ENCODE measurements around the gene TIMP4. TPM values are rescaled to one million over a fixed set of nuclear protein-coding genes. Genes with fewer than 3 reads are reported as not detected.
A peak's percentile ranks its signal among the peaks of the same experiment; 100 is the strongest.

The TIMP4 gene
- polyA plus RNA-seq, 12 donors: 1.0 to 3.3 (median 1.8) TPM; not detected in 2

DNA sequence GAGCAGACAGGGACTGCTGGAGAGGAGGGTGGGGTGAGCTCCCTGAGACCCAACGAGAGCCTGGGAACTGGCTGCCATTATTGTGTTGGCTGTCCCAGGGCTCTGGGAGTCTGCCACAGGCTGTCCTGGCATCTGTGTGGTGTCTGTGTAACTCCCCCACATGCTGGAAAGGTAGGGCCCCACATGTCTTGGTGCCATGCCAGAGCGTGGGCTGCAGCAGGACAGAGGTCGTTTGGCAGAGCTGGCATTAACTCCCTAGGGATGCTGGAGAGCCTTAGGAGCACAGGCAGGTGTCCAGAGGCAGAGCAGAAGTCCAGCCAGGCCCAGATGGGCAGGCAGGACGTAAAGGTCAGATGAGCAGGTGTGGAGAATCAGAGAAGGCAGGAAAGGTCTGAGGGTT lies 9.7 kb downstream of the TIMP4 start:
- DNase-seq: no peak

DNA sequence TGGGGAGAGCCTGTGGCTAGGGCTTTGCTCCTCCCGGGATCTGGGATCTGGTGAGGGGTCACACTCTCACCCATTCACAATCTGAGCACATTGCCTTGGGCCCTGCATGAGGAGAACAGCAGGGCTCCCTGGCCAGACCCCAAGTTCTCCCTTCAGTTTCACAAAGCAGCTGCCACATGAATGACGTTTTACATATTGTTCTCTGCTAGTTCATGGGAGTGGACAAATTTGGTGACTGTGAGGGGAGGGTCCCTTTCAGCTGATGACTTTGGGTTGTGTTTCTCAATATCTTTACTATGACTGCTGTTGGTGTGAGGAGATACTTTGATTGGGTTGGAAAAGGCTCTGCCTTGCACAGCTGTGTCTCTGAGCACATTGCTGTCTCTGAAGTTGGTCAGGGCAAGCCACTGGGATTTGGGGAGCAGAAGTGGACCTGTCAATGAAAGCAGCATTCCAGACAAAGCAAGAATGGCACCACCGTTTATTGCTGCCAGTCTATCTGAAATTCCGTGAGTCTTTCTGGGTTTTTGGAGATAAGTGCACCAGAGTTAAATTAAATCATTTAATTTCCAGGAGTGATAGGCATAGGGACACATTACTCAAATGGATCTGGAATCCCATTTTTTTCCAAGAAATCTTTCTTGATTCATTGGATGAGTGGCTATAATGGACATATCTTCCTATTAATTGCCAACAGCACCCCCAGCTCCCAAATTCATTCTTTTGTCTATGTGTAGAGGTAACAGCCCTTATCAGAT lies 10.3 kb downstream of the TIMP4 start:
- no peak for DNase-seq

DNA sequence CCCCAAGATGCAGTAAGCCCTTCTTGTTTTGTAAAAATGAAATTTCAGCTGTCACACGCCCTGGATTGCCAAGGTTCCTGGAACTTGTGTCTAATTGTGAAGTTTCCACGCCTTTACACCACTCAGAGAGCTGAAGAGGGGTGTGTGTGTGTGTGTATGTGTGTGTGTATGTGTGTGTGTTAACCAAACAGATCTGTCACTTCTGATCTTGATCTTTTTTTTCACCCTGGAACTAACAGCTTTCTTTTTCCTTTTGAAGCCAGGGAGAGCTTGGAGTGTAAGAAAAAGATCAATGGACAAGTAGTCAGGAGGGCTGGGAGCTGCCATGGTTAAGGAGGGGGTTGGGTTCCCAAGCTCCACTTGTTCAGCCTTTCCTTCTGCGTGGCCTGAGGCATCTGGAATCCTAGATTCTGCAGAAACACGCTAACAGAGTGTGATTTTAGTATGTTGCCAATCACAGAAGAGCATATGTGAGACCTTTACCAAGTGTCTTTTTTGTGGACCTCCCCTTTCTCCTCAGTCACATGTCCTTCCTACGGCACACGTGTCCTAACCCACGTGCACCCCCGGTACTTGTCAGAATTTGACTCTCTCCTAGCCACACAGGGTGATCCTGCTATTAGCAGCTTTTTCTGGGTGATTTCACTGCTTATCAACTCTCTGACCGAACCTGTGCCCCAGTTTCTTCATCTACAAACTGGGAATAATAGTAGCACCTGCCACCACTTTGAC lies 11.5 kb downstream of the TIMP4 start:
- DNase-seq: no peak

- DNase-seq: peak; percentile 51
Measured at GRCh38 chr3:12143949-12144504, 14.7 kb downstream of the TIMP4 start.

GRCh38 chr3:12142476-12142875 lies 16.2 kb downstream of the TIMP4 start:
- peak; percentile 22 for DNase-seq

DNA sequence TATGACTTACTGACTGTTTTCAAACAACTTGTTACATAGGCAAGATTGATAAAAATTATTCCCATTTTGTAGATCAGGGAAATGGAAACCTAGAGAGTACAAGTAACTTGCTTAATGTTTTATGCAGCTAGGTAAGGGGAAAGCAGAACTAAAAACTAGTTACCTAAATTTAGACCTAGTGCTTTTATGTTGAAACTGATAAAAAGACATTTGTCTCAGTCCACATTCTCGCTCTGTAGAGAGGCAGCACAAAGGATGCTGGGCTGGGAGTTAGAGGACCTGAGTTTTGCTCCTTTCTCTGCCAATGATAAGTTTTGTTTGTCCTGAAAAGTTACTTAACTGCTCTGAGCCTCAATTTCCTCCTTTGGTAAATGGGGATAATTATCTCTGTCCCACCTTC lies 17.4 kb downstream of the TIMP4 start:
- no peak for DNase-seq

DNA sequence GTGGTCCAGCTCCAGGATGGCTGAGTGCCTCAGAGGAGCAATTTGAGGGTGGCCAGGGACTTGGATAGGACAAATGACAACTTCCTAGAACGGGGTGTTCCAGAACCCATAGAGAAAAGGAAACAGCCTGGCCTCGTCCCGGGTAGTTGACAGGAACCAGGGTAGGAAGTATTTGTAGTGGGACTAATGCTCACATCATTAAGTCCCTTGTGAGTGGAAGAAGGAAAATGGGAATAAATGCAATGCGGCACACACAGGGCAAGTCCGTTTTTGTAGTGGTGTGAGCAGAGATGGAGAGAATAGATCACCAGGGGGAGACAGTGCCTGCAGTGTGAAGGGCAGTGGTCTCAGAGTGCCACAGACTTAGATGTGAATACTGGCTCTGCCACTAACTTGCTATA lies 19.6 kb downstream of the TIMP4 start:
- peak; percentile 47 for DNase-seq

DNA sequence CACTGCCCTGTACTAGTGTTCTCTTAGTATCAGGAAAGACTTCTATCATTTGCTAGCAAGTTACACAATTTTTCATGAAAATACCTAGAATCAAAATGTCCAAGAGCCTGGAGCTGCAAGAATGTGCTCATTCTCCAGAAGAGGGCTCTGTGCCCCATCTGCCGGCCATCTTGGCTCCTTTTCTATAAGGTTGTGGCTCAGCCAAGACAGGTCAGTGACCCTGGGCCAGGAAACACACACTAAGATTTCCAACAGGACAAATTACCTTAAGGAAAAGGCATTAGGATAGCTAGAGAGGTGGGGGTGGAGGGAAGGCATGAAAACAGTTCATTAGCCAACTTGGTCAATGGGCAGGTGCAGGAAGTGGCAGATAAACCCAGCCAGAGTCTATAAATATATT lies 20.7 kb downstream of the TIMP4 start:
- DNase-seq: no peak

GRCh38 chr3:12136371-12136770 lies 22.3 kb downstream of the TIMP4 start:
- DNase-seq: no peak

DNA sequence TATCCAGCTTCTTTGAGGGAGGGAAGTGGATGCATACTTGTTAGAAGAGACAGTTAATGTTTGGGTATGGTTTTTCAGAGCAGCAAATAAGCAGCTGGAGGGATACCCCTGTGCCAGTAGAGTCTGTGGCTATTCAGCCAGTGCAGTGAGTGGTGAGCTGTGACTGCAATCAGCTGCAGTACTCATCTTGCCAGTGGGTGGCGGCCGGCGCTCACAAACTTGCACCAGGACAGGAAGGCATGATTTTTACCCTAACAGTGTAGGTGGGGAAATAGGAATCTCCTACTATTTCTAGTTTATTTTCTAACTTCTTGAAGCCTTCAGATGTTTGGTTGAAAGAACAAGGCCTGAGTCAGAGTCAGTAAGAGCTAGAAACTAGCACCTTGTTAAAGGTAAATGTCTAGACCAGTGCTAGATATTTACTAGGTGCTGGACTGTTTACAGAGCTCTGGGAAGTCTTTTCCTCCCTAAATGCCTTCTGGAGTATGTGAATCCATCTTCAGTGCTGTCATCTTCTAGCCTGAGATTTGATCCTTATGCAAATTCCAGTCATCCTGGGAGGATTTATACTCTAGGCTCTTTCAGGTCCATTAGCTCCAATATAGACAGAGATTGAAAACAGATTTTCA lies 23.6 kb downstream of the TIMP4 start:
- DNase-seq: peak; percentile 46

GRCh38 chr3:12132881-12133280 lies 25.8 kb downstream of the TIMP4 start:
- DNase-seq: no peak

DNA sequence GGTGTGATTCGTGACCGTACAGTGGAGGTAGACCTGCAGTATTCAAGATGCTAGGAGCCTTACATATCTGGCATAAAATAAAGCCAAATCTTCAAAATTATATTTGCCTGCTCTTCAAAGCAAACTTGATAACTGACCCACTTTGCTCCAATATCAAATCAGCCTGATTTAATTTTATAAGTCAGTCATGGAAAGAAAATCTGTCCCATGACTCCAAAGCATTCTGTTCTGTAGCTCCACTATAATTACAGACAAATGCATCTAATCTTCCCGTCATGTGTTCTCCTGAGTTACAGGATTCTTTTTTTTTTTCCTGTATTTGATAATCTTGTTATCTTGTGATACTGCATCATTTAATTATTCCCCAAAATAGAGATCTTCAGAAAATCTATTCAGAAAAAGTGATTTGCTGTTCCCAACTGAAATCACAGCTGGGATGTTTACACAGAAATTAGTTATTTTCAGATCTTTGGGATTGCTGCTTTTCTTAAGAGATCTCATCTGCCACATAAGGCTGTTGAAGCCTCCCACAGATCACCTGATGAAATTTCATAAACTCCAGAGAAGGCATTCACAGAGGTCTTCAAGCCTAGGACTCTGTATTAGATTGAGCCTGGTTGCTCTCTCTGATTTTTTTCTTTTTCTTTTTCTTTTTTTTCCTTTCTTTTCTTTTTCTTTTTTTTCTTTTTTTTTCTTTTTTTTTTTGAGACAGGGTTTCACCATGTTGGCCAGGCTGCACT lies 27.2 kb downstream of the TIMP4 start:
- no peak for DNase-seq

GRCh38 chr3:12127391-12127790 lies 31.3 kb downstream of the TIMP4 start:
- DNase-seq: no peak

- no peak for DNase-seq
Measured at GRCh38 chr3:12125772-12126171, 32.9 kb downstream of the TIMP4 start.

GRCh38 chr3:12121466-12121865 lies 37.2 kb downstream of the TIMP4 start:
- DNase-seq: no peak

DNA sequence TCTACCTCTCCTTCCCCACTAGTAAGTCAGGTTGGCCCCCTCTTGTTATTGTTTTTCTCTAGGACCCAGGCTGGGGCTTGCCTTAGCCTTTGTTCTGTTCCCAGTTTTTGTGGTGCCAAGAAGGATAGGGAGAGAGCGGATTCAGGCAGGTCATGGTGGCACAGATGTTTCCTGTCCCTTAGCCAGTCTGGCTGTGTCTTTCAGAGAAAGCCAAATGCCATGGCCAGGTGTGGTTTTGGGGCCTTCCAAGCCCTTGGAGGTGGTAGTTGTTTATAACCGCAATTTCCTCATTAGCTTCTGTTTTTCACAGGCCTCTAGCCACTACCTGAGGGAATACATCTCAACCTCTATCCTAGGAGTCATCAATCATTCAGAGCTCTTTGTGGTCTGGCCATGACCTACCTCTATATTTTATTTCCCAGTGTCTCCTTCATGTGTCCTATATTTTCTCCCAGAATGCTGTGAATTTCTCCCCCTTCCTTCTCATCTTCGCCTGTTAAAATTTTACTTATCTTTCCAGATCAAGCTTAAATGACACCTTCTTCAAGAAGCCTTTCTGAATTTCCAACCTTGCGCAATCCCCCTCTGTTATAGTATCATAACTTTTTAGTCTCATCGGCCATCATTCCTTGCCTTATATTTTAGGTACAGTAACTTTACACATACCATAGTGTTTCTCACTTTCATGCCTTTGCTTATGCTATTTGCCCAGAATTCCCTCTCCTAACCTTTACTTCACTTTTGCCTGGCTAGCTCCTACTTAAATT lies 38.2 kb downstream of the TIMP4 start:
- DNase-seq: no peak

GRCh38 chr3:12117473-12117872 lies 41.2 kb downstream of the TIMP4 start:
- DNase-seq: no peak

- DNase-seq: no peak
Measured at GRCh38 chr3:12116870-12117269, 41.8 kb downstream of the TIMP4 start.

DNA sequence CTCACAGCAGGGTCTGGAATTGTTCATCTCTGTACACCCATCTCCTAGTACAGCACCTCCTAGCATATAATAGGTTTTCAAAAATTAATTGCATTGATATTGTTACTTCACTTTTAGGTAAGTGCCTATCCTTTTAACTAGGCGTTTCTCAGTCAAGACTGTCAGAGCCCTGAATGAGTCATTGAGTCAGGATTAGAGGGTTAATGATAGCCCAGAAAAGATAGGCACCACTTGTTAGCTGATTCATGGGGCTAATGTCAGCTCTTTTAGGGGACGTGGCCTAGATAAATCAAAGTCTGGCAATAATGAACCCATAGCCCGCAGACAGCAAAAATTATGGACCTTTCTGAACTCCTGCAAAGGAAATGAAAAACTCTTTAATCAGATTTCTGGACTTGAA lies 42.9 kb downstream of the TIMP4 start:
- no peak for DNase-seq

- no peak for DNase-seq
Measured at GRCh38 chr3:12115104-12115503, 43.6 kb downstream of the TIMP4 start.

DNA sequence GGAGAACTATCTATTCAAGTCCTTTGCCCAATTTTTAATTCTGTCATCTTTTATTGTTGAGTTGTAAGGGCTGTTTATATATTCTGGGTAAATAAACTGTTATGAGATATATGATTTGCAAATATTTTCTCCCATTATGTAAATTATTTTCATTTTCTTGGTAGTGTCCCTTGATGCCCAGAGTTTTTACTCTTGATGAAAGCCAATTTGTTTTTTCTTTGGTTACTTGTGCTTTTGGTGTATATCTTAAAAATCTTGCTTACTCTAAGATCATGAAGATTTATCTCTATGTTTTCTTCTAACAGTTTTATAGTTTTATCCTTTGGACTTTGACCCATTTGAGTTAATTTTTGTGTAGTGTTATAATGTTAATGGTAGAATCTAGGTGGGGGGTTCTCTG lies 44.5 kb downstream of the TIMP4 start:
- no peak for DNase-seq

Measured in muscle of arm (tissue), 12 donors.